Endothelial cell of umbilical vein (primary cell): ENCODE data around the gene ADAMTSL3. TPM values are rescaled to one million over a fixed set of nuclear protein-coding genes. Genes with fewer than 3 reads are reported as not detected.

ENCODE experiments used
- BruUV-seq: library from RNA; stranded (reverse); fragments of 400-500 nt; replicated peaks from 2 replicates; lab custom pipeline; 2021; lab: Mats Ljungman, UMichigan
- CTCF ChIA-PET: fragments of 300-600, 350-600 bp; sonication (Branson Sonifier 250); formaldehyde crosslinking; loops from one replicate; lab custom pipeline; 2021; ENCODE audit warnings: antibody characterized with exemption, inconsistent platforms; lab: Charles Lee
- POLR2A ChIA-PET: fragments of 300-600, 350-600 bp; sonication (Branson Sonifier 250); formaldehyde crosslinking; loops from one replicate; lab custom pipeline; 2021; ENCODE audit warnings: antibody characterized with exemption, inconsistent platforms; lab: Charles Lee
- DNase-seq: peaks from one replicate; pipeline ENCODE4 v3.0.0-alpha.2; 2011; ENCODE audit warnings: low read depth, low spot score
- FAIRE-seq: peaks from 2 replicates; lab custom pipeline; 2011; peaks lifted over from hg19 to GRCh38; lab: Jason Lieb, UNC
- H2AFZ ChIP-seq: 2 replicates; pipeline ENCODE4 v1.6.0; 2012; ENCODE audit warnings: low read depth, low read length, control low read depth, inconsistent platforms
- H3K27ac ChIP-seq: 2 replicates; pipeline ENCODE4 v1.5.1; 2011; ENCODE audit warnings: low read depth, mild to moderate bottlenecking, control low read depth, low read length, moderate library complexity; ENCODE audit not compliant: insufficient read depth
- H3K27me3 ChIP-seq, 2 experiments: 2 replicates each; pipeline versions ENCODE4 v1.6.0 to v1.6.1; 2011; ENCODE audit warnings: low read length in 2 of 2, mixed read lengths in 1 of 2; ENCODE audit not compliant: control insufficient read depth in 2 of 2, insufficient read depth in 2 of 2
- H3K36me3 ChIP-seq, 2 experiments: 2 replicates in 1 of 2; 3 replicates in 1 of 2; pipeline ENCODE4 v1.5.1; 2011; ENCODE audit warnings: low read length in 2 of 2, mild to moderate bottlenecking in 1 of 2, moderate library complexity in 1 of 2; ENCODE audit not compliant: control insufficient read depth in 2 of 2, insufficient read depth in 2 of 2; ENCODE audit errors: extremely low read depth in 1 of 2
- H3K4me1 ChIP-seq: 3 replicates; pipeline ENCODE4 v1.5.1; 2011; ENCODE audit warnings: mild to moderate bottlenecking, low read length; ENCODE audit not compliant: control insufficient read depth, insufficient read depth; ENCODE audit errors: extremely low read depth
- H3K4me2 ChIP-seq: 2 replicates; pipeline ENCODE4 v1.6.1; 2011; ENCODE audit warnings: low read length, control low read depth, mixed read lengths; ENCODE audit not compliant: insufficient read depth
- H3K4me3 ChIP-seq, 3 experiments: fragments of 200-600 bp in 1 of 3; sonication (generic), shearing (Covaris generic) in 1 of 3; replicated peaks in 1 of 3; 2 replicates each; pipeline ENCODE4 v1.5.1; 2011 to 2016; ENCODE audit warnings: control low read depth in 3 of 3, low read length in 3 of 3, mild to moderate bottlenecking in 2 of 3, inconsistent platforms in 1 of 3, low read depth in 1 of 3, moderate library complexity in 1 of 3; ENCODE audit not compliant: insufficient read depth in 1 of 3
- H3K79me2 ChIP-seq: 2 replicates; pipeline ENCODE4 v1.6.0; 2012; ENCODE audit warnings: low read length, inconsistent platforms; ENCODE audit not compliant: control insufficient read depth, insufficient read depth
- H3K9ac ChIP-seq: replicated peaks from 2 replicates; pipeline ENCODE3; 2011; ENCODE audit warnings: low read length, control low read depth; ENCODE audit not compliant: insufficient read depth; ENCODE audit errors: extremely low read depth
- H3K9me1 ChIP-seq: replicated peaks from 3 replicates; pipeline ENCODE4 v1.6.0; 2011; ENCODE audit warnings: mild to moderate bottlenecking, low read length; ENCODE audit not compliant: control insufficient read depth, insufficient read depth; ENCODE audit errors: extremely low read depth
- H3K9me3 ChIP-seq: replicated peaks from 2 replicates; pipeline ENCODE4 v1.5.1; 2012; ENCODE audit warnings: low read length, inconsistent platforms; ENCODE audit not compliant: control insufficient read depth, insufficient read depth
- H4K20me1 ChIP-seq: replicated peaks from 2 replicates; pipeline ENCODE3; 2011; ENCODE audit warnings: mild to moderate bottlenecking, low read length; ENCODE audit not compliant: control insufficient read depth, insufficient read depth; ENCODE audit errors: extremely low read depth
- CTCF ChIP-seq, 2 donors: IDR thresholded peaks; 1 replicate in 1 of 2; 2 replicates in 1 of 2; pipeline ENCODE4 v1.5.1; 2011; ENCODE audit warnings: low read length in 2 of 2, mild to moderate bottlenecking in 2 of 2, moderate library complexity in 2 of 2, control low read depth in 1 of 2, inconsistent platforms in 1 of 2, low read depth in 1 of 2; ENCODE audit not compliant: insufficient read depth in 1 of 2; ENCODE audit errors: extremely low read depth in 1 of 2
- EZH2 ChIP-seq: IDR thresholded peaks from 2 replicates; pipeline ENCODE4 v1.6.1; 2012; ENCODE audit warnings: borderline replicate concordance, low read depth, mild to moderate bottlenecking, moderate library complexity, low read length, inconsistent platforms; ENCODE audit not compliant: severe bottlenecking
- FOS ChIP-seq: IDR thresholded peaks from 2 replicates; pipeline ENCODE4 v1.6.1; 2011; ENCODE audit warnings: mild to moderate bottlenecking, low read length, moderate library complexity, borderline replicate concordance; ENCODE audit not compliant: insufficient read depth
- GATA2 ChIP-seq: IDR thresholded peaks from 2 replicates; pipeline ENCODE4 v1.7.0; 2011; ENCODE audit warnings: low read depth, mild to moderate bottlenecking, moderate library complexity, mixed read lengths, low read length; ENCODE audit not compliant: insufficient read length, insufficient read depth
- JUN ChIP-seq: IDR thresholded peaks from 2 replicates; pipeline ENCODE4 v1.6.1; 2011; ENCODE audit warnings: borderline replicate concordance, low read depth; ENCODE audit not compliant: insufficient read length, insufficient read depth
- MYC ChIP-seq: IDR thresholded peaks from one replicate; pipeline ENCODE4 v1.6.1; 2011; ENCODE audit warnings: mild to moderate bottlenecking, low read depth, low read length
- POLR2A ChIP-seq: IDR thresholded peaks from 2 replicates; pipeline ENCODE4 v1.6.1; 2012; ENCODE audit warnings: low read depth, mild to moderate bottlenecking, control low read depth, low read length
- POLR2AphosphoS5 ChIP-seq: IDR thresholded peaks from 2 replicates; pipeline ENCODE4 v1.6.1; 2012; ENCODE audit warnings: low read depth, mild to moderate bottlenecking, control low read depth, low read length, moderate library complexity; ENCODE audit not compliant: insufficient read depth
- dilution Hi-C: fragments of 300-500 bp; cut with MboI; formaldehyde crosslinking; loops from one replicate; pipeline ENCODE4 v1.15.0; 2019; ENCODE audit warnings: low sequenced_read_pairs; ENCODE audit not compliant: extremely low pct_ligation_motif_present
- intact Hi-C: fragments of 100-400 bp; cut with micrococcal nuclease; formaldehyde crosslinking; loops from one replicate; pipeline ENCODE4 v1.10.0; 2022
- polyA plus RNA-seq, 4 experiments: library from polyadenylated mRNA; depleted of rRNA in 3 of 4; stranded (reverse) in 3 of 4; unstranded in 1 of 4; fragments of >200 nt; gene quantifications; 2 replicates each; pipeline versions ENCODE4 v1.2.1 to v1.2.3, GENCODE V29; 2011 to 2012; ENCODE audit warnings: missing spikeins in 1 of 4
- total RNA-seq: library from RNA; stranded (reverse); gene quantifications from 2 replicates; pipeline ENCODE4 v1.2.3, GENCODE V29; 2021
- TF ChIP-seq, protein P1 (sequence below): IDR thresholded peaks from 2 replicates; pipeline ENCODE4 v1.6.1; 2011; ENCODE audit not compliant: insufficient read depth, insufficient read length

Gene ADAMTSL3
- total and polyA plus RNA-seq, 2 donors (not counting 3 experiments of a cell fraction or from before 2014, with no cell fraction given): not detected

DNA sequence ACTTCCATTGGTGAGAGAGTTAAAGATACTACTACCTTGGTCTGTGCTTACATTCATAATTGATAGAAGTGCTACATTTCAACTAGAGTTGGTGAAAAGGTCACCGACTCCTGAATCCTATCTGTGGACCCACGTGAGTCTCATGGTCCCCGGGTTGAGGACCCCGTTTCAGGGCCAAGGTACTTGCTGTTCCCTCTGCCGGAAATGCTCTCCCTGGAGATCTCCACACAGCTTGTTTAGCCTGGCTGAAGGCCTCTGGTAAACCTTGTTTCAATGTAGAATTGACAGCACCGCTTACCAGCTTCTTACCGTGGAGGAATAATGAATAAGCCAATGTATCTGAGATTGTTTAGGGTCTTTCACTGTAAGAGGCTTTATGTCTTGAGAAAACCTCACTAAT lies 355.7 kb downstream of the ADAMTSL3 start:
- POLR2A ChIA-PET: no interaction called here
- dilution Hi-C loops: no loop called here

GRCh38 chr15:84010246-84010645 lies 356.3 kb downstream of the ADAMTSL3 start:
- H3K4me1 ChIP-seq: no peaks in the 10 kb centered on the region
- H3K9ac ChIP-seq: no peak overlapping the region
- no TSS peak for BruUV-seq
- dilution Hi-C loops (no loop called here), intact Hi-C loops (no loop called here)
- no peaks in the 10 kb centered on the region for H3K79me2 ChIP-seq
- no peak overlapping the region for H3K4me3 ChIP-seq
- no peak overlapping the region for H3K4me2 ChIP-seq
- no peaks in the 10 kb centered on the region for H4K20me1 ChIP-seq
- no peaks in the 10 kb centered on the region for H3K36me3 ChIP-seq
- ChIA-PET CTCF (no interaction called here), POLR2A (no interaction called here)
- H3K9me1 ChIP-seq: no peaks in the 10 kb centered on the region
- H3K9me3 ChIP-seq: no peaks in the 10 kb centered on the region
- no peak overlapping the region for H3K27ac ChIP-seq
- H2AFZ ChIP-seq: no peak overlapping the region
- FAIRE-seq (no peak), DNase-seq (no peak)
- H3K27me3 ChIP-seq: no peaks in the 10 kb centered on the region
- TF ChIP-seq CTCF (IDR thresholded peaks at IDR 0.05; ENCODE audit: extremely low read depth in 1 of 2, insufficient read depth in 1 of 2, low read depth in 1 of 2, low read length in 2 of 2): no peak
- TF ChIP-seq EZH2: no peak
- TF ChIP-seq MYC: no peak
- TF ChIP-seq, protein P1, sequence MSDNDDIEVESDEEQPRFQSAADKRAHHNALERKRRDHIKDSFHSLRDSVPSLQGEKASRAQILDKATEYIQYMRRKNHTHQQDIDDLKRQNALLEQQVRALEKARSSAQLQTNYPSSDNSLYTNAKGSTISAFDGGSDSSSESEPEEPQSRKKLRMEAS: no peak
- no peak for TF ChIP-seq POLR2AphosphoS5
- no peak for TF ChIP-seq JUN
- TF ChIP-seq GATA2: no peak
- no peak for TF ChIP-seq FOS
- TF ChIP-seq POLR2A: no peak

More for the DNA sequence above, 355.7 kb downstream of the ADAMTSL3 start:
- Histone ChIP-seq H3K36me3 (no peaks in the 10 kb centered on the region), H3K9me1 (no peaks in the 10 kb centered on the region), H4K20me1 (no peaks in the 10 kb centered on the region), H3K27ac (no peak overlapping the region), H3K79me2 (no peaks in the 10 kb centered on the region), H3K4me2 (no peak overlapping the region), H3K4me3 (no peak overlapping the region), H3K4me1 (no peaks in the 10 kb centered on the region), H3K9me3 (no peaks in the 10 kb centered on the region), H3K27me3 (no peaks in the 10 kb centered on the region), H2AFZ (no peak overlapping the region), H3K9ac (no peak overlapping the region)
- no peak for DNase-seq
- CTCF ChIA-PET: no interaction called here
- FAIRE-seq: no peak
- TF ChIP-seq CTCF (IDR thresholded peaks at IDR 0.05; ENCODE audit: extremely low read depth in 1 of 2, insufficient read depth in 1 of 2, low read depth in 1 of 2, low read length in 2 of 2): no peak
- no peak for TF ChIP-seq EZH2
- intact Hi-C loops: no loop called here
- no TSS peak for BruUV-seq
